Measurements from ENCODE around the gene SURF6. TPM values are rescaled to one million over a fixed set of nuclear protein-coding genes. Genes with fewer than 3 reads are reported as not detected.

SURF6 gene
- 18.2 TPM for total RNA-seq

DNA sequence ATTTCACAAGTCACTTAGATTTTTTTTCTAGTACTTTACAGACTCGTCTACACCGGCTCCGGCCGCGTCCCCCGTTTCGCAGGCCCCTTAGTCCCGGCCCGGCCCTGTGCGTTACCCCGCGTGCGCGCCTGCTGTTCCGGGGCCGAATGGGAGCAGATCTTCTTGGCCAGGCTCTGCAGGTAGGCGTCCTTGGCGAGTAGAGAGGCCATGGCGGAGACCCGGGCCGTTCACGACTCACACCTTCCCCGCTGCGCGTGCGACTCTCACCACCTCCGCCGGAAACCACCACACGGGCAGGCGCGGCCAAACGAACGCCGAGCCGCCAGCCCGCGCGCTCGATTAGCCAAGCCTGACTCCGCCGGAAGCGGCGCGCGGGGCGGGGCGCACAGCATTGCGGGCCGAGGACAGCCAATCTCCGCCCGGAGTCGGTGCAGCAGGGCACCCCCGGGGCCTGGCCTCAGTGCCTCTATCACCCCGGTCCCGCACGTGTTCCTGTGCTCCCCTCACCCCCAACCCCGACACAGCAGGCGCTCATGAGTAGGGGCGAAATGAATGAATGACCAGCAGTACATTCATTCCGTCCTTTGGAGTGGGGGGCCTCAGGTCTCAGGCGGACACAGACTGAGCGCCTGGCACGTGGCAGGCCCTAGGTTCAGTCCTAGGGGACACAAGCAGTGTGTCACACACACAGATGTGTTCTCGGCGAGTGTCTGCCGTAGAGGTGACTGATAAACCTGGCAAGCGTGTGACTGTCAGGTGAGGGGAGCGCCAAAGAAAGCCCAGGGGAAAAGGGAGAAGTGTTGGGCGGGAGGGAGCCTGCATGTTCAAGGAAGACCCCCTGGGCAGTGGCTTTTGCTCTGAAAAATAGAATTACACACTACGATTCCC, at the start of gene SURF6:
SURF6 (minus strand) TSS at position 265 of the 888 bp plus-strand sequence; CDS start at position 209, 56 bp downstream.

DNA sequence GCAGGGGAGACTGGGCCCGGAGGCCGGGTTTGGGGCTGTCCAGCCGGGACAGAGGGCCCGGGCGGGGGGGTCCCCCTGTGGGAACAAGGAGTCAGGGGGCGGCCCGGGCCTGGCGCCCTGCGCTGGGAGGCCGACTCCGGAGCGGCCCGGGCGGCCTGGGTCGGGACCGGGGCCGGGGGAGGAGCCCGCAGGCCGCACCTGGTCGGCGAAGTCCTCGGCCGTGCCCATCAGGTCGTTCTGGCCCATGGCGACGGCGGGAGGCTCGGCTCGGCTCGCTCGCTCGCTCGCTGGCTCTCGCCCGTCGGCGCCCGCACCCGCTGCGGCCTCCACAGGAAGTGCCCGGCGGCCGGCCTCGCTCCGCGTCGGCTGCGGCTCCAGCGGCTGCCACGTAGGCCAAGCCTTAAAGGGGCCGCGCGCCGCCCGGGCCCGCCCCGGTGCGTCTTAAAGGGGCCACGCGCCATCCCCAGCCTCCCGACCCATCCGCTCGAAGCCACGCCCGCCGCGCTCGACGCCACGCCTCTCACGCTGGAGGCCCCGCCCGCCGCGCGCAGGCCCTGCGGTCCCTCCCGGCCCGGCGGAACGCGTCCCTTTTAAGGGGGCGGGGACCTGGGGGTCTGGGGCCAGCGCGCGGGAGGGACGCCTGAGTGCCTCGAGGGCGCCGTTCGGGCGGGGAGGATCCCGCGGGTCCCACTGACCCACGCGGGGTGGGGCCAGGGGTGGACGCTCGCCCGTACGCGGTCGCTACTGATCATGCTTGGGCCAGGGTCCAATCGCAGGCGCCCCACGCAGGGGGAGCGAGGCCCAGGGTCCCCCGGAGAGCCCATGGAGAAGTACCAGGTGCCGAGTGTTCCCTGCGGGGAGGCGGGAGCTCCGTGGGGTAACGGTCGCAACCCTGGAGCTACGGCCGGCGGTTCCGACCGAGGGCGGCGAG, 40.0 kb upstream of the SURF6 start, which contains the start of the genes STKLD1 and SURF4:
STKLD1 (plus strand) TSS at position 643 of the 931 bp plus-strand sequence; CDS start at position 751, 108 bp downstream.
SURF4 (minus strand) TSS at position 337 of the 931 bp plus-strand sequence; CDS start at position 246, 91 bp downstream.

DNA sequence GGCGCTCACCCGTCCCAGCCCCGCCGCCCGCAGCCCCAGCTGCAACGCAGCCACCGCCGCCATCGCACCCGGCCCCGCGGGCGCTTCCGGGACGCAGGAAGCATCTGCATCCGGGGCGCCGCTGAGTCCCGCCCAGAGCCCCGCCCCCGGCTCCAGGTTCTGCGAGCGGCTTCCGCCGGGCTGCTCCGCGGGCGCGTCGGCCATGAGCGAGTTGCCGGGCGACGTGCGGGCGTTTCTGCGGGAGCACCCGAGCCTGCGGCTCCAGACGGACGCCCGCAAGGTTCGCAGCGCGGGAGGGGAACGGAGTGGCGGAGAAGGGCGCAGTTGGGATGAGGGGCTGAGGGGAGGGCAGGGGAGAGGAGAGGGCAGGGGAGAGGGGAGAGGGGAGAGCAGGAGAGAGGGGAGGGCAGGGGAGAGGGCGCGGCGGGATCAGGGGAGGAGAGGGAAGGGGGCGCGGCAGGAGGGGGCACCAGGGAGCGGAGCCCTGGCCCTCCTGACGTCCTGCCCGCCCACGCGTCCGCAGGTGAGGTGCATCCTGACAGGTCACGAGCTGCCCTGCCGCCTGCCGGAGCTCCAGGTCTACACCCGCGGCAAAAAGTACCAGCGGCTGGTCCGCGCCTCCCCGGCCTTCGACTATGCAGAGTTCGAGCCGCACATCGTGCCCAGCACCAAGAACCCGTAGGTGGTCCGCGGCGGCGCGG, 20.6 kb upstream of the SURF6 start, which contains the start of the genes SURF1 and SURF2:
SURF1 (minus strand) TSS at position 97 of the 701 bp plus-strand sequence; CDS start at position 63, 34 bp downstream.
SURF2 (plus strand) TSS at position 160 of the 701 bp plus-strand sequence; CDS start at position 203, 43 bp downstream.

DNA sequence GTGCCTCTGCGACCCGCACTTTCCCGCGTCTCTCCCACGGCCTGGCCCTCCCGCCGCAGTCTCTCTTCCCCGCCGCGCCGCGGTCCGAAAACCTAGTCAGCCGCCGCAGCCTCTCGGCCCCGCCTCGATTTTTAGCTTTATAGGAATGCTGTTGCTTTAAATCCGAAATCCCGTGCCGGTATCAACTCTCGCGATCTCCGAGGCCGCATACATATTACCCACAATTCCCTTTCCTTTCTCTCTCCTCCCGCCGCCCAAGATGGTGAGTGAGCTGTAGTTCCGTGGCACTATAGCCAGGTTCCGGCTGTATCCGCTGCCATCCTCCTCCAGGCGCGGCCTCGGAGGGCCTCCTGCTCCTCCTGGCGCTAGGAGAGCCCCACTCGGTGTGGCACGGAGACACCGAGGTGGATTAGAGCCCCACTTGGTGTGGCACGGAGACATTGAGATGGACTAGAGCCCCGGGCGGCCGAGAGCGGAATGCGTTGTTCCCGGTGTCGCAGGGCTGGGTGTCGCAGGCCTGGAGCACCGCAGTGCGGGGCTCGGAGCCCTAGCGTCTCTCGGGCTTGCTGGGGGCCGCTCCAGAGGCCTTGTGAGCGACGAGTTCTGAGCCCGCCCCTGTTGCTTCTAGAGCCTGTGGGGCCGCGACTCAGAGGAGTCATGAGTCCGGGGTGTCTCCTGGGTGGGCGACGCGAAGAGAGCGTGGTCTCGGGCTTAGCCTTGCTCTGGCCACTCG, 12.2 kb upstream of the SURF6 start, which contains the start of the genes MED22 and RPL7A:
MED22 (minus strand) TSS at position 147 of the 733 bp plus-strand sequence. CDS start 1,469 bp downstream, outside the sequence.
RPL7A (plus strand) TSS at position 234 of the 733 bp plus-strand sequence; CDS start at position 260, 26 bp downstream.

Small RNA genes within 50 kb of the gene (small RNA-seq; reads per million reads assigned to genes)
- gene RF00019 (not detected), gene SNORD24 (not detected), gene SNORD36A (not detected), gene SNORD36B (not detected), gene SNORD36C (not detected)

Other genes with a start within 250 kb of the SURF6 start
- 99.2 TPM for gene RALGDS, start 214.9 kb downstream of the SURF6 start, total RNA-seq
- 3.7 TPM for gene GBGT1, start 172.3 kb downstream of the SURF6 start, total RNA-seq
- not detected for gene OBP2B, start 126.9 kb downstream of the SURF6 start, total RNA-seq
- gene ABO, start 61.0 kb downstream of the SURF6 start, total RNA-seq = under 0.01 TPM
- gene MED22, start 11.9 kb upstream of the SURF6 start, total RNA-seq = 15.9 TPM
- 914 TPM for gene RPL7A, start 12.0 kb upstream of the SURF6 start, total RNA-seq
- 17.8 TPM for gene SURF1, start 20.3 kb upstream of the SURF6 start, total RNA-seq
- 19.6 TPM for gene SURF2, start 20.4 kb upstream of the SURF6 start, total RNA-seq
- 91.3 TPM for gene SURF4, start 39.9 kb upstream of the SURF6 start, total RNA-seq
- 3.0 TPM for gene STKLD1, start 40.2 kb upstream of the SURF6 start, total RNA-seq
- 13.6 TPM for gene REXO4, start 81.8 kb upstream of the SURF6 start, total RNA-seq
- gene ADAMTS13, start 86.2 kb upstream of the SURF6 start, total RNA-seq = 3.5 TPM
- 23.1 TPM for gene CACFD1, start 123.8 kb upstream of the SURF6 start, total RNA-seq
- gene SLC2A6, start 142.9 kb upstream of the SURF6 start, total RNA-seq = 22.8 TPM
- not detected for gene MYMK, start 188.8 kb upstream of the SURF6 start, total RNA-seq
- 6.0 TPM for gene ADAMTSL2, start 198.5 kb upstream of the SURF6 start, total RNA-seq

Measured in diencephalon (tissue), 1 donor.